T-cell (primary cell): ENCODE results near the gene TJP1. TPM values are rescaled to one million over a fixed set of nuclear protein-coding genes. Genes with fewer than 3 reads are reported as not detected.
A peak's percentile ranks its signal among the peaks of the same experiment; 100 is the strongest.

Experiments
- ATAC-seq, 4 experiments: fragments of 200-7000 bp in 3 of 4; fragments of 150-1000 bp in 1 of 4; cut with Tn5 transposase; replicated peaks in 1 of 4; 1 replicate in 3 of 4; 2 replicates in 1 of 4; pipeline ENCODE4 v1.10.0; 2021; ENCODE audit warnings: moderate library complexity in 3 of 4, mild to moderate bottlenecking in 2 of 4, moderate number of reproducible peaks in 1 of 4
- CTCF ChIA-PET, 2 donors: fragments of 300-600 bp; sonication (Branson Sonifier 250); formaldehyde crosslinking; loops; one replicate each; lab custom pipeline; 2022; ENCODE audit warnings: antibody characterized with exemption in 2 of 2; lab: Charles Lee
- POLR2A ChIA-PET, 2 donors: fragments of 300-600 bp; sonication (Branson Sonifier 250); formaldehyde crosslinking; loops; one replicate each; lab custom pipeline; 2022; ENCODE audit warnings: antibody characterized with exemption in 2 of 2; lab: Charles Lee
- DNase-seq, 35 experiments: peaks; one replicate each; pipeline versions ENCODE4 v3.0.0 to v3.0.0-alpha.2; 2013 to 2023
- H3K27ac ChIP-seq: one replicate; pipeline ENCODE4 v1.5.1; 2013; ENCODE audit warnings: low read length
- H3K27me3 ChIP-seq, 2 experiments: replicated peaks in 1 of 2; 1 replicate in 1 of 2; 2 replicates in 1 of 2; pipeline versions ENCODE4 v1.6.1 to v1.7.0; 2013; ENCODE audit warnings: low read length in 1 of 2, mixed read lengths in 1 of 2; ENCODE audit not compliant: control insufficient read depth in 2 of 2, insufficient read depth in 2 of 2; ENCODE audit errors: extremely low read depth in 1 of 2
- H3K36me3 ChIP-seq, 2 donors: 1 replicate in 1 of 2; 2 replicates in 1 of 2; pipeline versions ENCODE4 v1.6.1 to v1.7.0; 2013; ENCODE audit warnings: low read length in 1 of 2; ENCODE audit not compliant: control insufficient read depth in 2 of 2, insufficient read depth in 1 of 2; ENCODE audit errors: extremely low read depth in 1 of 2
- H3K4me1 ChIP-seq, 2 experiments: 1 replicate in 1 of 2; 2 replicates in 1 of 2; pipeline versions ENCODE4 v1.6.1 to v1.7.0; 2013; ENCODE audit warnings: low read length in 2 of 2, mixed read lengths in 1 of 2; ENCODE audit not compliant: insufficient read depth in 2 of 2, control insufficient read depth in 1 of 2; ENCODE audit errors: extremely low read depth in 1 of 2
- H3K4me3 ChIP-seq, 2 donors: 1 replicate in 1 of 2; 2 replicates in 1 of 2; pipeline versions ENCODE4 v1.5.1 to v1.7.0; 2013; ENCODE audit warnings: mild to moderate bottlenecking in 2 of 2, low read length in 1 of 2, moderate library complexity in 1 of 2; ENCODE audit not compliant: control insufficient read depth in 1 of 2; ENCODE audit errors: extremely low read depth in 1 of 2
- H3K9me3 ChIP-seq: 2 replicates; pipeline ENCODE4 v1.7.0; 2013
- H3K27ac Mint-ChIP-seq, 2 donors: one replicate each; pipeline ENCODE4 v1.8.0; 2020 to 2021; ENCODE audit warnings: mild to moderate bottlenecking in 2 of 2, mixed read lengths in 2 of 2
- H3K27me3 Mint-ChIP-seq, 2 donors: one replicate each; pipeline ENCODE4 v1.8.0; 2021 to 2022; ENCODE audit warnings: mixed read lengths in 2 of 2
- H3K36me3 Mint-ChIP-seq: one replicate; pipeline ENCODE4 v1.8.0; 2021; ENCODE audit warnings: mixed read lengths
- H3K4me1 Mint-ChIP-seq, 3 donors: one replicate each; pipeline ENCODE4 v1.8.0; 2020 to 2022; ENCODE audit warnings: mixed read lengths in 3 of 3, mild to moderate bottlenecking in 1 of 3
- H3K4me3 Mint-ChIP-seq, 3 donors: one replicate each; pipeline ENCODE4 v1.8.0; 2020 to 2022; ENCODE audit warnings: mild to moderate bottlenecking in 3 of 3, mixed read lengths in 3 of 3, moderate library complexity in 3 of 3
- H3K9me3 Mint-ChIP-seq, 3 donors: one replicate each; pipeline ENCODE4 v1.8.0; 2020 to 2022; ENCODE audit warnings: mixed read lengths in 3 of 3
- WGBS: methylation state at CpG from one replicate; pipeline ENCODE4 v1.1.5; 2013; ENCODE audit warnings: missing lambda C conversion rate; ENCODE audit not compliant: insufficient coverage; 5-methylcytosine and 5-hydroxymethylcytosine counted together
- total RNA-seq, 35 experiments: library from RNA in 6 of 35; stranded (reverse) in 6 of 35; fragments of 120-200 nt in 1 of 35; gene quantifications; one replicate each; pipeline versions ENCODE4 v1.2.1 to v1.2.4 and lab custom pipeline; 2013 to 2026

Gene TJP1
- total RNA-seq, 5 donors from 2014 or later (not counting 1 experiment from before 2014, with no cell fraction given), result 0.41 to 0.73 (median 0.53) TPM; not detected in 2

GRCh38 chr15:29826908-29827820, 4.9 kb upstream of the TJP1 start:
- Histone ChIP-seq H3K4me1 (peaks cover 18 to 24% of the 10 kb centered on the region in 2 experiments), H3K9me3 (peaks cover 2% of the 10 kb centered on the region), H3K27me3 (peaks cover 26 to 39% of the 10 kb centered on the region in 2 experiments), H3K4me3 (no peak overlapping the region), H3K36me3 (no peaks in the 10 kb centered on the region), H3K27ac (no peak overlapping the region)
- ChIA-PET POLR2A (interaction anchor here in 1 of 2 donors (0.6 kb wide), 1 partner anchor 31 kb away, joined by 6 read pairs; no protein-coding TSS in a partner anchor), CTCF (no interaction called here)
- H3K27ac Mint-ChIP-seq, result no peak overlapping the region
- WGBS, result 80% methylated on average over 2 of the region's 8 CpGs
- H3K9me3 Mint-ChIP-seq, result peaks cover 4 to 18% (median 8%) of the 10 kb centered on the region in 3 donors
- DNase-seq, result no peak
- ATAC-seq, result no peak
- no peak overlapping the region for H3K4me3 Mint-ChIP-seq
- H3K4me1 Mint-ChIP-seq, result peaks cover 25 to 30% (median 30%) of the 10 kb centered on the region in 3 donors
- H3K27me3 Mint-ChIP-seq, result peaks cover 46 to 54% of the 10 kb centered on the region in 2 donors
- peaks cover 3% of the 10 kb centered on the region for H3K36me3 Mint-ChIP-seq

GRCh38 chr15:29825227-29825626, 3.0 kb upstream of the TJP1 start:
- peak overlapping the region; percentile 43 to 52 for H3K27ac Mint-ChIP-seq
- CTCF ChIA-PET, result interaction anchor here in 1 of 2 donors (0.5 kb wide), 1 partner anchor 1808 kb away, joined by 3 read pairs; no protein-coding TSS in a partner anchor
- peak; percentile 55 to 85 (median 66) for ATAC-seq
- H3K4me3 Mint-ChIP-seq, result peak overlapping the region in 1 of 3 donors; percentile 31
- peaks cover 4 to 18% (median 8%) of the 10 kb centered on the region in 3 donors for H3K9me3 Mint-ChIP-seq
- peaks cover 30 to 33% (median 30%) of the 10 kb centered on the region in 3 donors for H3K4me1 Mint-ChIP-seq
- H3K27me3 Mint-ChIP-seq, result peaks cover 34 to 48% of the 10 kb centered on the region in 2 donors
- H3K4me3 ChIP-seq, result no peak overlapping the region
- peak in 5 of 35 experiments; percentile 6 to 66 (median 8) for DNase-seq
- POLR2A ChIA-PET, result no interaction called here
- no CpG with 5 or more reads among the region's 3 CpGs for WGBS
- H3K36me3 Mint-ChIP-seq, result peaks cover 3% of the 10 kb centered on the region
- no peaks in the 10 kb centered on the region for H3K9me3 ChIP-seq
- peaks cover 24 to 43% of the 10 kb centered on the region in 2 experiments for H3K27me3 ChIP-seq
- H3K27ac ChIP-seq, result no peak overlapping the region
- H3K4me1 ChIP-seq, result peaks cover 23 to 32% of the 10 kb centered on the region in 2 experiments
- no peaks in the 10 kb centered on the region for H3K36me3 ChIP-seq

GRCh38 chr15:29822684-29823459, 604 bp upstream of the TJP1 start:
- peaks cover 36 to 56% of the 10 kb centered on the region in 2 donors for H3K27me3 Mint-ChIP-seq
- peaks cover 4 to 17% (median 10%) of the 10 kb centered on the region in 3 donors for H3K9me3 Mint-ChIP-seq
- H3K27me3 ChIP-seq, result peaks cover 24 to 45% of the 10 kb centered on the region in 2 experiments
- H3K4me3 ChIP-seq, result peak overlapping the region in 1 of 2 donors; percentile 35
- peak overlapping the region in 1 of 2 donors; percentile 28 for H3K27ac Mint-ChIP-seq
- peaks cover 29 to 33% (median 30%) of the 10 kb centered on the region in 3 donors for H3K4me1 Mint-ChIP-seq
- POLR2A ChIA-PET, result no interaction called here
- CTCF ChIA-PET, result no interaction called here
- DNase-seq, result peak in 1 of 35 experiments; percentile 2
- peak overlapping the region; percentile 18 to 57 (median 31) for H3K4me3 Mint-ChIP-seq
- no peaks in the 10 kb centered on the region for H3K9me3 ChIP-seq
- WGBS, result 16% methylated on average over 30 of the region's 31 CpGs
- no peak for ATAC-seq
- H3K36me3 ChIP-seq, result no peaks in the 10 kb centered on the region
- peaks cover 23 to 32% of the 10 kb centered on the region in 2 experiments for H3K4me1 ChIP-seq
- H3K36me3 Mint-ChIP-seq, result peaks cover 3% of the 10 kb centered on the region
- H3K27ac ChIP-seq, result no peak overlapping the region

GRCh38 chr15:29821416-29822099, 710 bp downstream of the TJP1 start:
- H3K9me3 Mint-ChIP-seq, result peaks cover 10 to 24% (median 12%) of the 10 kb centered on the region in 3 donors
- peaks cover 44 to 58% of the 10 kb centered on the region in 2 donors for H3K27me3 Mint-ChIP-seq
- CTCF ChIA-PET, result no interaction called here
- H3K4me3 ChIP-seq, result peak overlapping the region in 1 of 2 donors; percentile 78
- ATAC-seq, result peak in 1 of 4 experiments; percentile 53
- no peak overlapping the region for H3K27ac Mint-ChIP-seq
- H3K4me1 Mint-ChIP-seq, result peaks cover 24 to 31% (median 29%) of the 10 kb centered on the region in 3 donors
- no peak overlapping the region for H3K27ac ChIP-seq
- WGBS, result 4% methylated on average over 53 of the region's 79 CpGs
- H3K36me3 Mint-ChIP-seq, result peaks cover 3% of the 10 kb centered on the region
- peak in 6 of 35 experiments; percentile 6 to 37 (median 10) for DNase-seq
- POLR2A ChIA-PET, result no interaction called here
- no peaks in the 10 kb centered on the region for H3K9me3 ChIP-seq
- H3K4me1 ChIP-seq, result peaks cover 23 to 24% of the 10 kb centered on the region in 2 experiments
- peaks cover 17 to 38% of the 10 kb centered on the region in 2 experiments for H3K27me3 ChIP-seq
- H3K4me3 Mint-ChIP-seq, result peak overlapping the region in 2 of 3 donors; percentile 31 to 50
- H3K36me3 ChIP-seq, result no peaks in the 10 kb centered on the region

- no peak overlapping the region for H3K27ac Mint-ChIP-seq
- WGBS, result 50% methylated on average over 3 of the region's 9 CpGs
- DNase-seq (no peak), ATAC-seq (no peak)
- H3K27me3 ChIP-seq, result peaks cover 23 to 37% of the 10 kb centered on the region in 2 experiments
- peaks cover 47 to 61% of the 10 kb centered on the region in 2 donors for H3K27me3 Mint-ChIP-seq
- peaks cover 15 to 19% of the 10 kb centered on the region in 2 experiments for H3K4me1 ChIP-seq
- H3K4me3 Mint-ChIP-seq, result no peak overlapping the region
- H3K27ac ChIP-seq, result no peak overlapping the region
- peaks cover 15 to 23% (median 23%) of the 10 kb centered on the region in 3 donors for H3K4me1 Mint-ChIP-seq
- H3K4me3 ChIP-seq, result no peak overlapping the region
- H3K9me3 ChIP-seq, result no peaks in the 10 kb centered on the region
- POLR2A ChIA-PET, result no interaction called here
- CTCF ChIA-PET, result interaction anchor here in 1 of 2 donors (0.6 kb wide), 1 partner anchor 227 kb away, joined by 3 read pairs; no protein-coding TSS in a partner anchor
- H3K36me3 Mint-ChIP-seq, result peaks cover 3% of the 10 kb centered on the region
- H3K36me3 ChIP-seq, result no peaks in the 10 kb centered on the region
- peaks cover 8 to 19% (median 10%) of the 10 kb centered on the region in 3 donors for H3K9me3 Mint-ChIP-seq
Measured at GRCh38 chr15:29820394-29821154, 1.7 kb downstream of the TJP1 start.
